HG03025 (cell line): Measurements from ENCODE around the gene DGKD.

Source experiments
- ATAC-seq: cut with Tn5 transposase; IDR thresholded peaks from one replicate; pipeline ENCODE4 v1.9.1; 2021; ENCODE audit warnings: mild to moderate bottlenecking, moderate library complexity; ENCODE audit not compliant: unreplicated experiment, low FRiP score

DGKD gene

GRCh38 chr2:233408366-233409285 is 54.3 kb downstream of the DGKD start:
- ATAC-seq, result no peak

- no peak for ATAC-seq
Measured at GRCh38 chr2:233409286-233409991, 55.1 kb downstream of the DGKD start.

GRCh38 chr2:233410196-233410760 is 56.0 kb downstream of the DGKD start:
- ATAC-seq, result no peak

- no peak for ATAC-seq
Measured at GRCh38 chr2:233411162-233411561, 56.9 kb downstream of the DGKD start.

- ATAC-seq, result no peak
Measured at GRCh38 chr2:233412405-233412804, 58.1 kb downstream of the DGKD start.

- no peak for ATAC-seq
Measured at GRCh38 chr2:233413046-233413445, 58.8 kb downstream of the DGKD start.

- ATAC-seq, result no peak
Measured at GRCh38 chr2:233413559-233414272, 59.4 kb downstream of the DGKD start.

GRCh38 chr2:233414273-233414654 is 60.0 kb downstream of the DGKD start:
- no peak for ATAC-seq

GRCh38 chr2:233414777-233415570 is 60.7 kb downstream of the DGKD start:
- no peak for ATAC-seq

- ATAC-seq, result no peak
Measured at GRCh38 chr2:233416199-233416598, 61.9 kb downstream of the DGKD start.

GRCh38 chr2:233416706-233417105 is 62.4 kb downstream of the DGKD start:
- ATAC-seq, result no peak

- ATAC-seq, result no peak
Measured at GRCh38 chr2:233417282-233417681, 63.0 kb downstream of the DGKD start.

- ATAC-seq, result no peak
Measured at GRCh38 chr2:233418052-233418760, 63.9 kb downstream of the DGKD start.

- ATAC-seq, result peak; percentile 48
Measured at GRCh38 chr2:233418761-233419546, 64.7 kb downstream of the DGKD start.

- ATAC-seq, result no peak
Measured at GRCh38 chr2:233419602-233420391, 65.5 kb downstream of the DGKD start.

GRCh38 chr2:233421091-233421816 is 67.0 kb downstream of the DGKD start:
- no peak for ATAC-seq

- peak; percentile 42 for ATAC-seq
Measured at GRCh38 chr2:233422050-233422639, 67.9 kb downstream of the DGKD start.
